ENCODE data around the gene SESTD1. TPM values are rescaled to one million over a fixed set of nuclear protein-coding genes. Genes with fewer than 3 reads are reported as not detected.

The SESTD1 gene, protein sequence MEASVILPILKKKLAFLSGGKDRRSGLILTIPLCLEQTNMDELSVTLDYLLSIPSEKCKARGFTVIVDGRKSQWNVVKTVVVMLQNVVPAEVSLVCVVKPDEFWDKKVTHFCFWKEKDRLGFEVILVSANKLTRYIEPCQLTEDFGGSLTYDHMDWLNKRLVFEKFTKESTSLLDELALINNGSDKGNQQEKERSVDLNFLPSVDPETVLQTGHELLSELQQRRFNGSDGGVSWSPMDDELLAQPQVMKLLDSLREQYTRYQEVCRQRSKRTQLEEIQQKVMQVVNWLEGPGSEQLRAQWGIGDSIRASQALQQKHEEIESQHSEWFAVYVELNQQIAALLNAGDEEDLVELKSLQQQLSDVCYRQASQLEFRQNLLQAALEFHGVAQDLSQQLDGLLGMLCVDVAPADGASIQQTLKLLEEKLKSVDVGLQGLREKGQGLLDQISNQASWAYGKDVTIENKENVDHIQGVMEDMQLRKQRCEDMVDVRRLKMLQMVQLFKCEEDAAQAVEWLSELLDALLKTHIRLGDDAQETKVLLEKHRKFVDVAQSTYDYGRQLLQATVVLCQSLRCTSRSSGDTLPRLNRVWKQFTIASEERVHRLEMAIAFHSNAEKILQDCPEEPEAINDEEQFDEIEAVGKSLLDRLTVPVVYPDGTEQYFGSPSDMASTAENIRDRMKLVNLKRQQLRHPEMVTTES
- total RNA-seq, result 12.7 and 13.4 TPM in 2 replicates

- intact Hi-C loops (cut with micrococcal nuclease), result loop anchor here (1.0 to 10.0 kb wide), 8 partner anchors 14 to 1718 kb away; partner anchors contain the start of genes FKBP7, RBM45 and UBE2E3
Observed at GRCh38 chr2:179264368-179265081, at the start of gene SESTD1. TSS of gene SESTD1 (minus strand) at chr2:179264832. CDS start at chr2:179191841, 72,991 bp downstream.

DNA sequence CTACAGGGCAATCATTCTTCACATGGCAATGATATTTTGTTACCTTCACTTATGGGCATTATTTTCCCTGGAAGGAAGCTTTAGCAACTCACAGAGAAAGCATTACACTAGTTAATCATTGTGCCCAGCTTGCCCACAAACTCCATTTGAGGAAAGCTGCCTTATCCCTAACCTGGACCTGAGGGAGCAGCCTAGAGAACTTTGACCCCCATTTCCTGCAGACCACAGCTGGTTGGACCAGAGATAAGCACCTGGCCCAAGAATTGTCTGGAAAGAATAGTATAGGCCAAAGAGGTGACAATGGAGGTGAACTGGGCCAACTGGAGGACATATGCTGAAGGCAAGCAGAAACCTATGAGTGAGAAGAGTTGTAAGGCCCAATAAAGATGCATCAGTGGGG lies 48.4 kb upstream of the SESTD1 start:
- intact Hi-C loops (cut with micrococcal nuclease), result no loop called here

GRCh38 chr2:179311101-179311500 lies 46.5 kb upstream of the SESTD1 start:
- intact Hi-C loops (cut with micrococcal nuclease), result no loop called here

- intact Hi-C loops (cut with micrococcal nuclease), result no loop called here
Observed at GRCh38 chr2:179307616-179308371, 43.2 kb upstream of the SESTD1 start.

- intact Hi-C loops (cut with micrococcal nuclease), result no loop called here
Observed at GRCh38 chr2:179305125-179305524, 40.5 kb upstream of the SESTD1 start.

DNA sequence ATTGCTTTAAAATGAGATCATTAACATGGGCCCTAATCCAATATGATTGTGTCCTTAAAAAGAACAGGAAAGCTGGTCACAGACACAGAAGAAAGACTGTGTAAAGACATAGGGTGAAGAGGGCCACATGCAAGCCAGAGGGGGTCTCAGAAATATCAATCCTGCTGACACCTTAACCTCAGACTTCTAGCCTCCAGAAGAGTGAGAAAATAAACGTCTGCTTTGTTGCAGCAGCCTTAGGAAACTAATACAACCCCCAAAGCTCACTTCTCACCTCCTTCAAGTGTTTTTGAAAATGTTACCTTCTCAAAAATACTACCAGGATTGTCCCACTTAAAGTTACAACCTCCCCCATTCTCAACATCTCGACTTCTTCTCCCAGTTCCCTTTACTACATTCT lies 39.8 kb upstream of the SESTD1 start:
- intact Hi-C loops (cut with micrococcal nuclease), result no loop called here

- intact Hi-C loops (cut with micrococcal nuclease), result no loop called here
Observed at GRCh38 chr2:179302764-179303571, 38.3 kb upstream of the SESTD1 start.

DNA sequence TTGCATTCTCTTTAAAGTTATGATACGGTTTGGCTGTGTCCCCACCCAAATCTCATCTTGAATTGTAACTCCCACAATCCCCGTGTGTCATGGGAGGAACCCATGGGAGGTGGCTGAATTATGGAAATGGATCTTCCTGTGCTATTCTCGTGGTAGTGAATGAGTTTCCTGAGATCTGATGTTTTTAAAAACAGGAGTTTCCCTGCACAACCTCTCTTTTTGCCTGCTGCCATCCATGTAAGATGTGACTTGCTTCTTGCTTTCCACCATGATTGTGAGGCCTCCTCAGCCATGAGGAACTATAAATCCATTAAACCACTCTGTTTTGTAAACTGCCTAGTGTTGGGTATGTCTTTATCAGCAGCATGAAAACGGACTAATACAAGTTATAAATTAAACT lies 37.5 kb upstream of the SESTD1 start:
- intact Hi-C loops (cut with micrococcal nuclease), result no loop called here

GRCh38 chr2:179298666-179299065 lies 34.0 kb upstream of the SESTD1 start:
- intact Hi-C loops (cut with micrococcal nuclease), result no loop called here

GRCh38 chr2:179297927-179298326 lies 33.3 kb upstream of the SESTD1 start:
- intact Hi-C loops (cut with micrococcal nuclease), result no loop called here

- intact Hi-C loops (cut with micrococcal nuclease), result no loop called here
Observed at GRCh38 chr2:179290329-179290728, 25.7 kb upstream of the SESTD1 start.

GRCh38 chr2:179285060-179285459 lies 20.4 kb upstream of the SESTD1 start:
- intact Hi-C loops (cut with micrococcal nuclease), result no loop called here

GRCh38 chr2:179277429-179278196 lies 13.0 kb upstream of the SESTD1 start:
- intact Hi-C loops (cut with micrococcal nuclease), result no loop called here

DNA sequence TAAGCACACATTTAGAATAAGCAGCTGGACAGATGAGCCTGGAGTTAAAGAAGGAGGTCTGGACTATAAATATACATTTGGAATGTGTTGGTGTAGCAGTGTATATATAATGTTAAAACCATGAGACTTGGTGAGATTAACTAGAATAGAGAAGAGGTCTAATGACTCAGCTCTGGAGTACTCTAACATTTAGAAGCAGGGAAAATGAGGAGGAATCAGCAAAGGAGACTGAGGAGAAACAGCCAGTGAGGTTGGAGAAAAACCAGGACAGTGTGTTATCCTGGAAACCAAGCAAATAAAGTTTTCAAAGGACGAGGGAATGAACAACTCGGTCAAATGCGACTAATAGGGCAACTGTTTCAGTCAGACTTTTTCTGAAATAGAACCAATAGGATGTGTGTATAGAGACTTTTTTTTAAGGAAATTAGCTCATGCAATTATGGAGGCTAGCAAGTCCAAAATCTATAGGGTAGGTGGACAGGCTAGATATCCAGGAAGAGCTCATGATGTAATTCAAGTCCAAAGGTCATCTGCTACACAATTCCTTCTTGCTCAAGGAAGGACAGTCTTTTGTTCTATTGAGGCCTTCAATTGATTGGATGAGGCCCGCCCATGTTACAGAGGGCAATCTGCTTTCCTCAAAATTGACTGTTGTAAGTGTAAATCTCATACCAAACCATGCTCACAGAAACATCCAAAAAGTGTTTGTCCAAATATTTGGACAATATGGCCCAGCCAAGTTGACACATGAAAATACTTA lies 10.8 kb upstream of the SESTD1 start:
- intact Hi-C loops (cut with micrococcal nuclease), result no loop called here

DNA sequence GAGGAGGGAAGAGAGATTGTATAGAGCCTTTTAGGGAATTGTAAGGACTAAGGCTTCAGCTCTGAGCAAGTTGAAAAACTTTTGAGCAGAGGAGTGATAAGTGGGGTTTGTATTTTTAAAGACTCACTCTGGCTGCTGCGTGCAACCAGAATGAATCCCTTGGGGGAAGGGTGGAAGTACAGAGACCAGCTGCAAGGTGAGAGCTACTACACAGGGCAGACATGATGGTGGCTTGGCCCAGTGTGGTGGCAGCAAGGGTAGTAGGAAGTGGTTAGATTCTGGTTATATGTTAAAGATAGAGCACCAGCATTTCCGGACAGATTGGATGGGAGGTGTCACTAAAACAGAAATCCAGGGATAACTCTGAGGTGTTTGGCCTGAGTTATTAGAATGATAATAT lies 10.1 kb upstream of the SESTD1 start:
- intact Hi-C loops (cut with micrococcal nuclease), result no loop called here

DNA sequence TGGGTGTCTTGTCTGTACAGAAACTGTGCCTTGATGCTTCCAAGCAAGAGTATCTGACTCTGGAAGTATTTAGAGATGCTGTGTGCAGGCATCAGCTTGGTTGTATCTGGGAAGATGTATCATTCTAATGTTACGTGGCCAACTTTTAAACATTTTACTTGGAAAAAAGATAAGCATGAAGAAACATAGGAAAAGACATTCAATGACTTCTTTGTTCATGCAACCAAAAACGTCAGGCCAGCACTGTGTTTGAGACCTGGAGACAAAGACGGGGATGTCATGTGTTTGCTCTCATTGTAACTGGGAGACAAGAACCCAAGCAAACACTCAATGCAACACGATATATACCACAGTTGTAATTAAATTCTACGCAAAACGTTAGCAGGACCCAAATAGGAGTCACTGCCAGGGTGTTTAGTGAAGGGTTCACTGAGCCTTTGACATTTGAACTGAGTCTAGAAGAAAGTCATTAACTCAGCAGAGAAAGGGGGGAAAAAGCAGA lies 8.9 kb upstream of the SESTD1 start:
- intact Hi-C loops (cut with micrococcal nuclease), result no loop called here

GRCh38 chr2:179272406-179273192 lies 8.0 kb upstream of the SESTD1 start:
- intact Hi-C loops (cut with micrococcal nuclease), result no loop called here

DNA sequence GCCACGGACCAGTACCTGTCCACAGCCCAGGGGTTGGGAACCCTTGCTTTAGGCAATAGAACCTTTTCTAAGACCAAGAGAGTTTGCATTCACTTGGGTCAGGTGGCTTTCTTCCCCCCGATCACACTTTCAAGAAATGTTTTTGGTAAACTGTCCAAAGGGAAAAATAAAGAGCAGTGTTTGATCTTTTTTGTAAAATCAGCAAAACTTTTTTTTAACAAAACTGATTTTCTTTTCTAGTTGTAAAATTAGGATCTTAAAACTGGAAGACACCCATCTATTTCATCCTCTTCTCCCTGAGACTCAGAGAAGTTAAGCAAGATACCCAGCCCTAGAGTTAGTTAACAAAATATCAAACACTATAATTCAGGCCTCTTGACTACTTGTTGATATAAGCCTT lies 6.1 kb upstream of the SESTD1 start:
- intact Hi-C loops (cut with micrococcal nuclease), result no loop called here
